LHCN-M2 (cell line): ENCODE data around the gene TKTL1. TPM values are rescaled to one million over a fixed set of nuclear protein-coding genes. Genes with fewer than 3 reads are reported as not detected.

Source experiments
- DNase-seq: peaks from one replicate; pipeline ENCODE4 v3.0.0-alpha.2; 2012; ENCODE audit warnings: low read depth
- total RNA-seq: library from RNA; depleted of rRNA; stranded (reverse); fragments of >200 nt; gene quantifications from 2 replicates; pipeline ENCODE4 v1.2.3, GENCODE V29; 2014; rRNA removed

The TKTL1 gene
- total RNA-seq, 1 experiment from 2014 or later: not detected

DNA sequence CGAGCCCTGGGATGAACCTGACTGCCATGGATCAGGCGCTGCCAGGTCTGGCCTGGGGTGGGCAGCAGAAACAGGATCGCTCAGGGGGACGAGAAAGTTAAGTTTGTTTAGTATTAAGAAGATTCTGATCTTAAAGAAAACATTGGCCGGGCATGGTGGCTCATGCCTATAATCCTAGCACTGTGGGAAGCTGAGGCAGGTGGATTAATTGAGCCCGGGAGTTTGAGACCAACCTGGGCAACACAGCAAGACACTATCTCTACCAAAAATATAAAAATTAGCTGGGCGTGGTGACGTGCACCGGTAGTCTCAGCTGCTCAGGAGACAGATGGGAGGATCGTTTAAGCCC lies 79.5 kb downstream of the TKTL1 start:
- no peak for DNase-seq

DNA sequence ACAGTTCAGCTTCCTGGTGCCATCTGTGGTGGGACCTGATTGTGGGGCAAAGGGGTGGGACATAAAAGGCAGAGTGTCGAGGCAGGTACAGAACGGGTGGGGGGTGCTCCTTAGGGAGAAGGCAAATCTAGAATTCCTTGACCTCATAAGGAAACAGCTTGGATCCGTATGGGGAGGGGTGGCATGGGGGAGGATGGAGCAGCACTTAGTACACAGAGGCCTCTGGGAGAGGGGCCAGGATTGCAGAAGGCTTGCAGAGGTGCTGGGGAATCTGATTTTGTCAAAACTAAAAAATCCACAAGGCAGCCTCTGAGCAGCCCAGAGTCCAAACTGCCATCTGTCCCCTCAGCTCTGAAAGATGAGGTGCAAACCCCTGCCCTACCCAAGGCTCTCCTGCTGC lies 81.2 kb downstream of the TKTL1 start:
- no peak for DNase-seq

DNA sequence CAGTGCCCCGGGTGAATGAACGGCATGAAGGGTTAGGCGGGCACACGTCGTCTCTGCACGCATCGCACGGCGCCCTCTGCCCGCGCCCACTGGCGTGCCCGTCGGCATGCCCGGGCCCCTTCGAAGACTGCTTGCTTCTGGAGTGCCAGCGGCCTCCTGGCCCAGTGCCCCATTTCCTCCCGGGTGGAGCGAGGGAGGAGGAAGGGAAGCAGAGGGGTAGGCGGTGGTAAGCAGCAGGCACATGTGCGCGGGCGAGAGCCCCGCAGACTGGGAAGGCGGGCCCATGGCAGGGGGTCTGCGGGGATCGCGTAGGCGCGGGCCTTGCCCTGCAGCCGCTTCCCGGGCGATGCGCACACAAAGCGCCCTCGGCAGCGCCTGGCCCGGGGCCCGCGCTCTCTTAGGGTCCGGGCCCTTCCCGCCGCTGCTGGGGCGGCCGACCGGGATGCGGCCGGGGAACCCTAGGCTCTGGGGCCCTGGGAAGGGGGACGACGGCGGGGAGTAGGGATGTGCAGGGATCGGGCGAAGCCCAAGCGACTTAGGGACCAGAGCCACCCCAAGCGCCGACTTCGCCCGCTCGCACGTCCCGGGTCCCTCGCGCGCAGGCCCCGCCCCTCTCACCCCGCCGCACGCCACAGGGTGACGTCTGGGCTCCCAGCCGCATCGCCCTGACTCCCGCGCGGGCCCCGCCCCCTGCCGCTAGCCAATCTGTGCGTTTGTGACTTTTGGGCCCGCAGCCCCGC lies 82.6 kb downstream of the TKTL1 start:
- DNase-seq: peak; percentile 39

DNA sequence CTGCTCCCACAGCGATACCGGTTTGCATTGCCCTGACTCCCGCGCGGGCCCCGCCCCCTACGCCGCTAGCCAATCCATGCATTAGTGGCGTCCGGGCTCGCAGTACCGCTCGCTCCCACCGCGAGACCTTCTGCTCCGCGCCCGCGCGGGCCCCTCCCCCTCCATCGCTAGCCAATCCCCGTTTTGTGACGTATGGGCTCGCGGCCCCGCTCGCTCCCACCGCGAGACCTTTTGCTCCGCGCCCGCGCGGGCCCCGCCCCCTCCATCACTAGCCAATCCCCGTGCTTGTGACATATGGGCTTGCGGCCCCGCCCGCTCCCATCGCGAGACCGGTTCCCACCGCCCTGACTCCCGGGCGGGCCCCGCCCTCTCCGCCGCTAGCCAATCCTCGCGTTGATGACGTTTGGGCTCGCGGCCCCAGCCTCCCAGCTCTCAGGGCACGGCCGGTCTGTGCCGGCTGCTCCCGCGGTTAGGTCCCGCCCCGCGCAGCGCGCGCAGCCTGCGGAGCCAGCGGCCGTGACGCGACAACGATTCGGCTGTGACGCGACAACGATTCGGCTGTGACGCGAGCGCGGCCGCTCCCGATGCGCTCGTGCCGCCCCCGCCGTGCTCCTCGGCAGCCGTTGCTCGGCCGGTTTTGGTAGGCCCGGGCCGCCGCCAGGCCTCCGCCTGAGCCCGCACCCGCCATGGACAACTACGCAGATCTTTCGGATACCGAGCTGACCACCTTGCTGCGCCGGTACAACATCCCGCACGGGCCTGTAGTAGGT lies 83.4 kb downstream of the TKTL1 start, which contains the start of gene EMD:
EMD (plus strand) TSS at position 497 of the 770 bp plus-strand sequence; CDS start at position 687, 190 bp downstream.
- DNase-seq: peak; percentile 96

DNA sequence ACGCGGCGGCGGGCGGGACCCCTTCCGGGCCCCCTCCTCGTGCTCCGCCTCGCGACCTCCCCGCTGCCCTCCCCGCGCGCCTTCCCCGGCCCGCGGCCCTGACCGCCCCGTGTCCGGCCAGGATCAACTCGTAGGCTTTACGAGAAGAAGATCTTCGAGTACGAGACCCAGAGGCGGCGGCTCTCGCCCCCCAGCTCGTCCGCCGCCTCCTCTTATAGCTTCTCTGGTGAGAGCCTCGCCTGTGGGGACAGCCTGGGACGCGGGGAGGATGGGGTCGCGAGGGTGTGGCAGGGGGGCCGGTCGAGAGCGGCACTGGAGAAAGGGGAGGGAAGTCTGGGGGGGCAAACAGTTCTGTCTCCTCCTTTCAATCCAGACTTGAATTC lies 84.0 kb downstream of the TKTL1 start:
- DNase-seq: no peak

Other genes with a start within 250 kb of the TKTL1 start
- 23.8 and 23.9 TPM in 2 replicates for gene MECP2, start 198.1 kb upstream of the TKTL1 start, total RNA-seq
- not detected in 2 replicates for gene OPN1LW, start 151.6 kb upstream of the TKTL1 start, total RNA-seq
- gene OPN1MW, start 113.2 kb upstream of the TKTL1 start, total RNA-seq: not detected in 2 replicates
- not detected in 2 replicates for gene OPN1MW2, start 76.0 kb upstream of the TKTL1 start, total RNA-seq
- not detected in 2 replicates for gene OPN1MW3, start 38.2 kb upstream of the TKTL1 start, total RNA-seq
- not detected in 2 replicates for gene TEX28, start 671 bp upstream of the TKTL1 start, total RNA-seq
- 1,374 and 1,654 TPM in 2 replicates for gene FLNA, start 78.8 kb downstream of the TKTL1 start, total RNA-seq
- 67.0 and 77.3 TPM in 2 replicates for gene EMD, start 83.5 kb downstream of the TKTL1 start, total RNA-seq
- gene RPL10, start 102.6 kb downstream of the TKTL1 start, total RNA-seq: 2,668 and 4,535 TPM in 2 replicates
- gene DNASE1L1, start 113.5 kb downstream of the TKTL1 start, total RNA-seq: 96.6 and 104 TPM in 2 replicates
- gene TAFAZZIN, start 115.7 kb downstream of the TKTL1 start, total RNA-seq: 28.2 and 159 TPM in 2 replicates
- gene ATP6AP1, start 132.9 kb downstream of the TKTL1 start, total RNA-seq: 48.9 and 50.6 TPM in 2 replicates
- gene GDI1, start 141.4 kb downstream of the TKTL1 start, total RNA-seq: 190 and 218 TPM in 2 replicates
- 68.0 and 95.9 TPM in 2 replicates for gene FAM50A, start 148.3 kb downstream of the TKTL1 start, total RNA-seq
- gene PLXNA3, start 162.5 kb downstream of the TKTL1 start, total RNA-seq: 7.5 and 9.6 TPM in 2 replicates
- gene LAGE3, start 183.5 kb downstream of the TKTL1 start, total RNA-seq: 66.8 and 70.1 TPM in 2 replicates
- 43.6 and 48.3 TPM in 2 replicates for gene UBL4A, start 190.8 kb downstream of the TKTL1 start, total RNA-seq
- 48.8 and 57.7 TPM in 2 replicates for gene SLC10A3, start 194.8 kb downstream of the TKTL1 start, total RNA-seq
- gene FAM3A, start 220.4 kb downstream of the TKTL1 start, total RNA-seq: 46.5 and 47.4 TPM in 2 replicates